ENCODE data around the gene BFSP2. TPM values are rescaled to one million over a fixed set of nuclear protein-coding genes. Genes with fewer than 3 reads are reported as not detected.
A peak's percentile ranks its signal among the peaks of the same experiment; 100 is the strongest.
"Not testable (repeated sequence)": the region's sequence is repeated elsewhere in the genome, so short reads cannot be mapped to it uniquely, and the experiment has no call there.

BFSP2 gene
- total RNA-seq, 4 donors from 2014 or later: not detected

DNA sequence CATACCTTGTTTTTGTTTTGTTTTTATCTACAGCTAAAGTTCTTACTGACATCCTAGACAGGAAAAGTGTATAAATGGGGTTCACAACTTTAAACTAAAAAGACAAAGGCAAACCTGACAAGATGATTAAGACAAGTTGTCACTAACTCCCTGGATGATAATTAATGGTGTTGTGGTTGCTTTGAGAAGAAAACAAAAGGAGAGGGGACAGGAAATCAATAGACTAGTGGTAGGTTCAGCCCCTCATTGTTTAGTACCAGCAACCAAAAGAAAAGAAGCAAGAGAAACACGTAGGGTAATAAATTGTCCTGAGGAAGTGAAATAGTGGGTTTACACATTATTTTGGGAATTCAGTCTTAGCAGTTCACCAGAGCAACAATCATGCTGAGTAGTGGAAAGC lies 78.8 kb downstream of the BFSP2 start:
- WGBS, 2 donors: 61 to 68% methylated on average over 1 of the region's 1 CpG
- Histone ChIP-seq H3K36me3 (no peaks in the 10 kb centered on the region), H3K4me1 (peaks cover 19 to 32% of the 10 kb centered on the region in 2 donors), H3K27me3 (no peaks in the 10 kb centered on the region), H3K4me3 (replicated peaks in 1 of 3) (no peak overlapping the region), H3K27ac (peak overlapping the region in 2 of 3 donors; percentile 6 to 25), H3K9me3 (no peaks in the 10 kb centered on the region)
- TF ChIP-seq, protein P1, sequence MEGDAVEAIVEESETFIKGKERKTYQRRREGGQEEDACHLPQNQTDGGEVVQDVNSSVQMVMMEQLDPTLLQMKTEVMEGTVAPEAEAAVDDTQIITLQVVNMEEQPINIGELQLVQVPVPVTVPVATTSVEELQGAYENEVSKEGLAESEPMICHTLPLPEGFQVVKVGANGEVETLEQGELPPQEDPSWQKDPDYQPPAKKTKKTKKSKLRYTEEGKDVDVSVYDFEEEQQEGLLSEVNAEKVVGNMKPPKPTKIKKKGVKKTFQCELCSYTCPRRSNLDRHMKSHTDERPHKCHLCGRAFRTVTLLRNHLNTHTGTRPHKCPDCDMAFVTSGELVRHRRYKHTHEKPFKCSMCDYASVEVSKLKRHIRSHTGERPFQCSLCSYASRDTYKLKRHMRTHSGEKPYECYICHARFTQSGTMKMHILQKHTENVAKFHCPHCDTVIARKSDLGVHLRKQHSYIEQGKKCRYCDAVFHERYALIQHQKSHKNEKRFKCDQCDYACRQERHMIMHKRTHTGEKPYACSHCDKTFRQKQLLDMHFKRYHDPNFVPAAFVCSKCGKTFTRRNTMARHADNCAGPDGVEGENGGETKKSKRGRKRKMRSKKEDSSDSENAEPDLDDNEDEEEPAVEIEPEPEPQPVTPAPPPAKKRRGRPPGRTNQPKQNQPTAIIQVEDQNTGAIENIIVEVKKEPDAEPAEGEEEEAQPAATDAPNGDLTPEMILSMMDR (IDR thresholded peaks at IDR 0.05): no peak
- TF ChIP-seq POLR2A (IDR thresholded peaks at IDR 0.05): no peak
- intact Hi-C loops (cut with DNase I): no loop called here
- DNase-seq: no peak

DNA sequence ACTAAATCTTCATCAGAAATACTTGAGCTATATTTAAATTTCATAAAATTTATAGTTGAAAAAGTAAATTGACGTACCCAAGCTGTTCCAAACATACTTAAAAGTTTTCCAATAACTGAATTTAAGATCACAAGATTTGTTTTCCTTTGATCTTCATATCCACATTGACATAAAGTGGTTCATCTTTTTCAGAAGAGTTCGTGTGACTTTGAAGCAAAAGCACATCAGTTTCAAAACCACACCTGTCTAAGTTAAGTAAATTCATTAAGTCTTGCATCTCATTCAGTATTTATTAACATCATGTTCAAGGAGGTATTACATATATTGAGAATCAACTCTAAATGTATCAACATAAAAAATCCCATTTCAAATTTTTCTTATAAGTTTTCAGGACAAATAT lies 79.5 kb downstream of the BFSP2 start:
- Histone ChIP-seq H3K9me3 (no peaks in the 10 kb centered on the region), H3K4me1 (peaks cover 14 to 24% of the 10 kb centered on the region in 2 donors), H3K27ac (no peak overlapping the region), H3K27me3 (no peaks in the 10 kb centered on the region), H3K4me3 (replicated peaks in 1 of 3) (no peak overlapping the region), H3K36me3 (no peaks in the 10 kb centered on the region)
- TF ChIP-seq, protein P1 (IDR thresholded peaks at IDR 0.05): no peak
- no peak for TF ChIP-seq POLR2A (IDR thresholded peaks at IDR 0.05)
- 92 to 98% methylated on average over 2 of the region's 2 CpGs for WGBS, 2 donors
- no peak for DNase-seq
- intact Hi-C loops (cut with DNase I): no loop called here

DNA sequence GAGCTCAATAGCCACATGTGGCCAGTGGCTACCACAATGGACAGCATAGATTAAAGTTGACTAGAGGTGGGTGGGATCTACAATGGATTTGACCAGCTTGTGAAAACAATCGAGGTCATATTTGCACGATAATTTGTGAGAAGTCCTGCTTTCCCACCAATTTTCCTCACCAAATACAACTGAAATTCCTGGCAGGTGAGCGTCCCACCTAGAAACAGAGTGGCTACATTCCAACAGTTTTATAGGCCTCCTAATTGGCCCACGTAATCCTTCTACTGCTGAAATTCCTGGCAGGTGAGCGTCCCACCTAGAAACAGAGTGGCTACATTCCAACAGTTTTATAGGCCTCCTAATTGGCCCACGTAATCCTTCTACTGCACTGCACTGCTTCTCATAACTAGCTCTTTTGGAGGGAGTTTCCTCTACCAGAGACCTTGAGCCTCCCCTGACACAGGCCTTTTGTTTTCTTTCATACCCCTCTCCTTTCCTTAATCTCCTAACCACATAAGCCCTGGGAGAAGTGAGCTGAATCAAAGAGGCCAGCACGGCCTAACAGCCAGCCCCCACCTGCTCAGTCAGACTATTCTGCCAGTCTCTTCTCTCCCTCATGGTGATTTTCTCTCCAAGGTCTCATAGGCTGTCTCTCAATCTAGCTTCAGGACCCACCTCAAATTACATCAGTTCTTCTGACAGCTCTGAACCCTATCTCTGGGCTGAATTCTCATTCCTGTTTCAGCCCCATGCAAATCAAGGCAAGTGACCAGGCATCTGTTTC lies 80.2 kb downstream of the BFSP2 start:
- Histone ChIP-seq H3K27ac (peak overlapping the region in 2 of 3 donors; percentile 19 to 45), H3K4me1 (peaks cover 8 to 18% of the 10 kb centered on the region in 2 donors), H3K9me3 (no peaks in the 10 kb centered on the region), H3K36me3 (no peaks in the 10 kb centered on the region), H3K27me3 (no peaks in the 10 kb centered on the region), H3K4me3 (replicated peaks in 1 of 3) (no peak overlapping the region)
- WGBS, 2 donors: 72 to 77% methylated on average over 7 of the region's 7 CpGs
- TF ChIP-seq, protein P1 (IDR thresholded peaks at IDR 0.05): no peak
- no peak for TF ChIP-seq POLR2A (IDR thresholded peaks at IDR 0.05)
- no peak for DNase-seq
- intact Hi-C loops (cut with DNase I): no loop called here

DNA sequence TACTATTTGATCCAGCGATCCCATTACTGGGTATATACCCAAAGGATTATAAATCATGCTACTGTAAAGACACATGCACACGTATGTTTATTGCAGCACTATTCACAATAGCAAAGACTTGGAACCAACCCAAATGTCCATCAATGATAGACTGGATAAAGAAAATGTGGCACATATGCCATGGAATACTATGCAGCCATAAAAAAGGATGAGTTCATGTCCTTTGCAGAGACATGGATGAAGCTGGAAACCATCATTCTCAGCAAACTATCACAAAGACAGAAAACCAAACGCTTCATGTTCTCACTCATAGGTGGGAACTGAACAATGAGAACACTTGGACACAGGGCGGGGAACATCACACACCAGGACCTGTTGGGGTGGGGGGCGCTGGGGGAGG lies 82.6 kb downstream of the BFSP2 start:
- H3K4me1 ChIP-seq; intact Hi-C loops (cut with DNase I); H3K36me3 ChIP-seq; DNase-seq; H3K27ac ChIP-seq; H3K9me3 ChIP-seq; H3K4me3 ChIP-seq (replicated peaks in 1 of 3); H3K27me3 ChIP-seq: not testable (repeated sequence)
- WGBS, 2 donors: 76 to 78% methylated on average over 5 of the region's 5 CpGs

DNA sequence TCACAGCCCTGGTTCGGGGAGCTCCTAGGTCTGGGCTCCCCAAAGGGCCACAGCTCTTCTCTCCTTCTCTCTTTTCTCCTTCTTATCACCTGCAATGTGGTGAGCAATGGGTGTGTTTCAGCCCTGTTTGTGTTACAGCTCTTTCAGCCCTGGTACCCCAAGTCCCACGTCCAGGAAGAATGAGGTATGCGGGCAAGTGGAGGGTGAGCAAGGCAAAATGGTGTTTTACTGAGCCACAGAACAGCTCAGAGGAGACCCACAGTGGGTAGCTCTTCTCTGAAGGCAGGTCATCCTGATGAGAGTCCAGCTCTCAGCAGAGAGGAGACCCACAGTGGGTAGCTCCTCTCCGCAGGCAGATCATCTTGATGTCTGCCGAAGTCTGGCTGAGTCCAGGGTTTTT lies 86.8 kb downstream of the BFSP2 start:
- TF ChIP-seq POLR2A (IDR thresholded peaks at IDR 0.05): no peak
- TF ChIP-seq, protein P1 (IDR thresholded peaks at IDR 0.05): no peak
- WGBS, 2 donors: 93 to 95% methylated on average over 3 to 5 of the region's 5 CpGs
- Histone ChIP-seq H3K27ac (no peak overlapping the region), H3K36me3 (no peaks in the 10 kb centered on the region), H3K9me3 (no peaks in the 10 kb centered on the region), H3K4me1 (peaks cover 0 to 4% of the 10 kb centered on the region in 2 donors), H3K4me3 (replicated peaks in 1 of 3) (no peak overlapping the region), H3K27me3 (no peaks in the 10 kb centered on the region)
- intact Hi-C loops (cut with DNase I): no loop called here
- no peak for DNase-seq
